ENCODE results near the gene SPRR2D. TPM values are rescaled to one million over a fixed set of nuclear protein-coding genes. Genes with fewer than 3 reads are reported as not detected.

Gene SPRR2D
- total and polyA plus RNA-seq, 10 of the 15 experiments (the other 5 are each of a cell fraction or from before 2014, with no cell fraction given): 0.44 TPM; not detected in 9

Small RNAs within 50 kb of the gene (small RNA-seq; reads per million reads assigned to genes)
- gene AL356867.1: not detected
- gene RF00322: not detected

Other genes with a start within 250 kb of the SPRR2D start
Only the 7 nearest of the 21 such genes appear.
- not detected in 2 replicates for gene SPRR4, start 70.5 kb downstream of the SPRR2D start, total RNA-seq (2014; rRNA removed)
- not detected in 2 replicates for gene SPRR4, start 70.5 kb downstream of the SPRR2D start, total RNA-seq (2014; rRNA removed; fragmentation: Illumina TruSeq; extraction: Trizol)
- not detected in 2 replicates for gene SPRR4, start 70.5 kb downstream of the SPRR2D start, total RNA-seq (2021)
- not detected in 2 replicates for gene SPRR4, start 70.5 kb downstream of the SPRR2D start, polyA plus RNA-seq (2011; rRNA removed)
- gene SPRR4, start 70.5 kb downstream of the SPRR2D start, polyA plus RNA-seq (2014; fragmentation: Illumina TruSeq; extraction: Trizol): not detected in 2 replicates
- not detected for gene SPRR4, start 70.5 kb downstream of the SPRR2D start, polyA plus RNA-seq (2014; fragmentation: Nextera tagmentation; extraction: Ambion mirVana)
- gene SPRR4, start 70.5 kb downstream of the SPRR2D start, polyA plus RNA-seq (2014; rRNA removed): not detected in 2 replicates
- gene SPRR4, start 70.5 kb downstream of the SPRR2D start, polyA plus RNA-seq (2016; fragmentation: Nextera tagmentation; extraction: Ambion mirVana): not detected
- gene SPRR1A, start 57.0 kb downstream of the SPRR2D start, total RNA-seq (2014; rRNA removed): not detected in 2 replicates
- gene SPRR1A, start 57.0 kb downstream of the SPRR2D start, total RNA-seq (2014; rRNA removed; fragmentation: Illumina TruSeq; extraction: Trizol): not detected in 2 replicates
- not detected in 2 replicates for gene SPRR1A, start 57.0 kb downstream of the SPRR2D start, total RNA-seq (2021)
- gene SPRR1A, start 57.0 kb downstream of the SPRR2D start, polyA plus RNA-seq (2011; rRNA removed): not detected in 2 replicates
- gene SPRR1A, start 57.0 kb downstream of the SPRR2D start, polyA plus RNA-seq (2014; fragmentation: Illumina TruSeq; extraction: Trizol): not detected in 2 replicates
- not detected for gene SPRR1A, start 57.0 kb downstream of the SPRR2D start, polyA plus RNA-seq (2014; fragmentation: Nextera tagmentation; extraction: Ambion mirVana)
- gene SPRR1A, start 57.0 kb downstream of the SPRR2D start, polyA plus RNA-seq (2014; rRNA removed): not detected in 2 replicates
- not detected for gene SPRR1A, start 57.0 kb downstream of the SPRR2D start, polyA plus RNA-seq (2016; fragmentation: Nextera tagmentation; extraction: Ambion mirVana)
- not detected in 2 replicates for gene SPRR3, start 39.4 kb downstream of the SPRR2D start, total RNA-seq (2014; rRNA removed)
- gene SPRR3, start 39.4 kb downstream of the SPRR2D start, total RNA-seq (2014; rRNA removed; fragmentation: Illumina TruSeq; extraction: Trizol): not detected in 2 replicates
- gene SPRR3, start 39.4 kb downstream of the SPRR2D start, total RNA-seq (2021): not detected in 2 replicates
- not detected in 2 replicates for gene SPRR3, start 39.4 kb downstream of the SPRR2D start, polyA plus RNA-seq (2011; rRNA removed)
- gene SPRR3, start 39.4 kb downstream of the SPRR2D start, polyA plus RNA-seq (2014; fragmentation: Illumina TruSeq; extraction: Trizol): not detected in 2 replicates
- not detected for gene SPRR3, start 39.4 kb downstream of the SPRR2D start, polyA plus RNA-seq (2014; fragmentation: Nextera tagmentation; extraction: Ambion mirVana)
- not detected in 2 replicates for gene SPRR3, start 39.4 kb downstream of the SPRR2D start, polyA plus RNA-seq (2014; rRNA removed)
- gene SPRR3, start 39.4 kb downstream of the SPRR2D start, polyA plus RNA-seq (2016; fragmentation: Nextera tagmentation; extraction: Ambion mirVana): not detected
- gene SPRR1B, start 9.9 kb downstream of the SPRR2D start, total RNA-seq (2014; rRNA removed): not detected in 2 replicates
- gene SPRR1B, start 9.9 kb downstream of the SPRR2D start, total RNA-seq (2014; rRNA removed; fragmentation: Illumina TruSeq; extraction: Trizol): not detected in 2 replicates
- not detected in 2 replicates for gene SPRR1B, start 9.9 kb downstream of the SPRR2D start, total RNA-seq (2021)
- gene SPRR1B, start 9.9 kb downstream of the SPRR2D start, polyA plus RNA-seq (2011; rRNA removed): not detected in 2 replicates
- not detected in 2 replicates for gene SPRR1B, start 9.9 kb downstream of the SPRR2D start, polyA plus RNA-seq (2014; fragmentation: Illumina TruSeq; extraction: Trizol)
- not detected for gene SPRR1B, start 9.9 kb downstream of the SPRR2D start, polyA plus RNA-seq (2014; fragmentation: Nextera tagmentation; extraction: Ambion mirVana)
- gene SPRR1B, start 9.9 kb downstream of the SPRR2D start, polyA plus RNA-seq (2014; rRNA removed): not detected in 2 replicates
- gene SPRR1B, start 9.9 kb downstream of the SPRR2D start, polyA plus RNA-seq (2016; fragmentation: Nextera tagmentation; extraction: Ambion mirVana): not detected
- gene SPRR2A, start 16.4 kb upstream of the SPRR2D start, total RNA-seq (2014; rRNA removed): not detected in 2 replicates
- not detected in 2 replicates for gene SPRR2A, start 16.4 kb upstream of the SPRR2D start, total RNA-seq (2014; rRNA removed; fragmentation: Illumina TruSeq; extraction: Trizol)
- not detected in 2 replicates for gene SPRR2A, start 16.4 kb upstream of the SPRR2D start, total RNA-seq (2021)
- not detected in 2 replicates for gene SPRR2A, start 16.4 kb upstream of the SPRR2D start, polyA plus RNA-seq (2011; rRNA removed)
- gene SPRR2A, start 16.4 kb upstream of the SPRR2D start, polyA plus RNA-seq (2014; fragmentation: Illumina TruSeq; extraction: Trizol): not detected in 2 replicates
- gene SPRR2A, start 16.4 kb upstream of the SPRR2D start, polyA plus RNA-seq (2014; fragmentation: Nextera tagmentation; extraction: Ambion mirVana): not detected
- not detected in 2 replicates for gene SPRR2A, start 16.4 kb upstream of the SPRR2D start, polyA plus RNA-seq (2014; rRNA removed)
- not detected for gene SPRR2A, start 16.4 kb upstream of the SPRR2D start, polyA plus RNA-seq (2016; fragmentation: Nextera tagmentation; extraction: Ambion mirVana)
- not detected in 2 replicates for gene SPRR2B, start 30.5 kb upstream of the SPRR2D start, total RNA-seq (2014; rRNA removed)
- gene SPRR2B, start 30.5 kb upstream of the SPRR2D start, total RNA-seq (2014; rRNA removed; fragmentation: Illumina TruSeq; extraction: Trizol): not detected in 2 replicates
- gene SPRR2B, start 30.5 kb upstream of the SPRR2D start, total RNA-seq (2021): not detected in 2 replicates
- not detected in 2 replicates for gene SPRR2B, start 30.5 kb upstream of the SPRR2D start, polyA plus RNA-seq (2011; rRNA removed)
- gene SPRR2B, start 30.5 kb upstream of the SPRR2D start, polyA plus RNA-seq (2014; fragmentation: Illumina TruSeq; extraction: Trizol): not detected in 2 replicates
- gene SPRR2B, start 30.5 kb upstream of the SPRR2D start, polyA plus RNA-seq (2014; fragmentation: Nextera tagmentation; extraction: Ambion mirVana): not detected
- gene SPRR2B, start 30.5 kb upstream of the SPRR2D start, polyA plus RNA-seq (2014; rRNA removed): not detected in 2 replicates
- gene SPRR2B, start 30.5 kb upstream of the SPRR2D start, polyA plus RNA-seq (2016; fragmentation: Nextera tagmentation; extraction: Ambion mirVana): not detected
- gene SPRR2E, start 53.4 kb upstream of the SPRR2D start, total RNA-seq (2014; rRNA removed): not detected in 2 replicates
- not detected in 2 replicates for gene SPRR2E, start 53.4 kb upstream of the SPRR2D start, total RNA-seq (2014; rRNA removed; fragmentation: Illumina TruSeq; extraction: Trizol)
- not detected in 2 replicates for gene SPRR2E, start 53.4 kb upstream of the SPRR2D start, total RNA-seq (2021)
- not detected in 2 replicates for gene SPRR2E, start 53.4 kb upstream of the SPRR2D start, polyA plus RNA-seq (2011; rRNA removed)
- not detected in 2 replicates for gene SPRR2E, start 53.4 kb upstream of the SPRR2D start, polyA plus RNA-seq (2014; fragmentation: Illumina TruSeq; extraction: Trizol)
- gene SPRR2E, start 53.4 kb upstream of the SPRR2D start, polyA plus RNA-seq (2014; fragmentation: Nextera tagmentation; extraction: Ambion mirVana): not detected
- not detected in 2 replicates for gene SPRR2E, start 53.4 kb upstream of the SPRR2D start, polyA plus RNA-seq (2014; rRNA removed)
- gene SPRR2E, start 53.4 kb upstream of the SPRR2D start, polyA plus RNA-seq (2016; fragmentation: Nextera tagmentation; extraction: Ambion mirVana): not detected